RWPE1 (cell line): ENCODE measurements around the gene P2RY6.
A peak's percentile ranks its signal among the peaks of the same experiment; 100 is the strongest.

Experiments
- CTCF ChIA-PET: fragments of 350-600 bp; sonication (Branson Sonifier 250); formaldehyde crosslinking; extraction: SDS; loops from one replicate; lab custom pipeline; 2021; lab: Yijun Ruan, JAX
- POLR2A ChIA-PET: fragments of 400-600 bp; formaldehyde crosslinking; extraction: SDS; loops from one replicate; lab custom pipeline; 2020; ENCODE audit warnings: antibody characterized with exemption; ENCODE audit not compliant: low non-redundant PET; lab: Yijun Ruan, JAX
- DNase-seq: peaks from one replicate; pipeline ENCODE4 v3.0.0; 2012; ENCODE audit warnings: low spot score
- H3K27ac ChIP-seq: fragments of 450-650 bp; 2 replicates; pipeline ENCODE4 v1.5.1; 2017
- TF ChIP-seq, protein P1 (sequence below): fragments of 450-650 bp; conservative IDR thresholded peaks from 2 replicates; pipeline ENCODE4 v1.5.1; 2017; ENCODE audit warnings: low read depth, mild to moderate bottlenecking

Gene P2RY6

DNA sequence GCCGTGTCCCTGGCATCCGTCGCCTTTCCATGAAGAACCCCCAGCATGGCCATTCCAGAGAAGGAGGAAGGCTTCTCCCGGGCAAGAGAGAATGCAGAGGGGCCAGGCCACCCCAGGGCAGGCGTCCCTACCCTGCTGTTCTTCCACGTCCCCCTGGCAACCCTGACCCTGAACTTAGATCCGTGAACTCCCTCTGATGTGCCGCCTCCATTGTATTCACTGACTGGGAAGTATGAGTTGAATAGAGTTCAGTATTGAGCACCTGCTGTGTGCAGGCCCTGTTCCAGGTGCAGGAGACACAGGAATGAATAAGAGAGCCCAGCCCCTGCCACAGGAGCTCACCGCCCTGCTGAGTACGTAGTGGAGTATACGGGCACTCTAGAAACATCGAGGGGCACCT is 74.9 kb downstream of the P2RY6 start:
- H3K27ac ChIP-seq: peak overlapping the region; percentile 4; the same call in 1 of the 2 replicates
- DNase-seq: no peak
- ChIA-PET CTCF (interaction anchor here (0.9 kb wide), 1 partner anchor 11 kb away, joined by 5 read pairs; no protein-coding TSS in a partner anchor), POLR2A (no interaction called here)
- TF ChIP-seq, protein P1, sequence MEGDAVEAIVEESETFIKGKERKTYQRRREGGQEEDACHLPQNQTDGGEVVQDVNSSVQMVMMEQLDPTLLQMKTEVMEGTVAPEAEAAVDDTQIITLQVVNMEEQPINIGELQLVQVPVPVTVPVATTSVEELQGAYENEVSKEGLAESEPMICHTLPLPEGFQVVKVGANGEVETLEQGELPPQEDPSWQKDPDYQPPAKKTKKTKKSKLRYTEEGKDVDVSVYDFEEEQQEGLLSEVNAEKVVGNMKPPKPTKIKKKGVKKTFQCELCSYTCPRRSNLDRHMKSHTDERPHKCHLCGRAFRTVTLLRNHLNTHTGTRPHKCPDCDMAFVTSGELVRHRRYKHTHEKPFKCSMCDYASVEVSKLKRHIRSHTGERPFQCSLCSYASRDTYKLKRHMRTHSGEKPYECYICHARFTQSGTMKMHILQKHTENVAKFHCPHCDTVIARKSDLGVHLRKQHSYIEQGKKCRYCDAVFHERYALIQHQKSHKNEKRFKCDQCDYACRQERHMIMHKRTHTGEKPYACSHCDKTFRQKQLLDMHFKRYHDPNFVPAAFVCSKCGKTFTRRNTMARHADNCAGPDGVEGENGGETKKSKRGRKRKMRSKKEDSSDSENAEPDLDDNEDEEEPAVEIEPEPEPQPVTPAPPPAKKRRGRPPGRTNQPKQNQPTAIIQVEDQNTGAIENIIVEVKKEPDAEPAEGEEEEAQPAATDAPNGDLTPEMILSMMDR: no peak
